ENCODE data around the gene FGF14.
"Not testable (repeated sequence)": the region's sequence is repeated elsewhere in the genome, so short reads cannot be mapped to it uniquely, and the experiment has no call there.

FGF14 gene

GRCh38 chr13:102103469-102103868 is 298.4 kb downstream of the FGF14 start:
- Histone ChIP-seq H3K36me3 (ENCODE audit: low read depth) (no peaks in the 10 kb centered on the region), H3K4me1 (ENCODE audit: insufficient read depth, poor library complexity, severe bottlenecking) (no peaks in the 10 kb centered on the region), H3K9me3 (ENCODE audit: severe bottlenecking) (no peaks in the 10 kb centered on the region), H3K27ac (ENCODE audit: poor library complexity, severe bottlenecking) (no peak overlapping the region), H3K4me3 (ENCODE audit: severe bottlenecking) (no peak overlapping the region), H3K27me3 (ENCODE audit: insufficient read depth, poor library complexity, severe bottlenecking) (no peaks in the 10 kb centered on the region)
- ATAC-seq (ENCODE audit: low read depth) (no peak), DNase-seq (ENCODE audit: low spot score) (no peak)
- no peak for TF ChIP-seq CTCF (IDR thresholded peaks at IDR 0.05; ENCODE audit: poor library complexity, severe bottlenecking)

- H3K4me3 ChIP-seq (ENCODE audit: severe bottlenecking): no peak overlapping the region
- H3K4me1 ChIP-seq (ENCODE audit: insufficient read depth, poor library complexity, severe bottlenecking): no peaks in the 10 kb centered on the region
- H3K27me3 ChIP-seq (ENCODE audit: insufficient read depth, poor library complexity, severe bottlenecking): no peaks in the 10 kb centered on the region
- no peaks in the 10 kb centered on the region for H3K36me3 ChIP-seq (ENCODE audit: low read depth)
- DNase-seq (ENCODE audit: low spot score) (no peak), ATAC-seq (ENCODE audit: low read depth) (no peak)
- no peaks in the 10 kb centered on the region for H3K9me3 ChIP-seq (ENCODE audit: severe bottlenecking)
- TF ChIP-seq CTCF (IDR thresholded peaks at IDR 0.05; ENCODE audit: poor library complexity, severe bottlenecking): no peak
- H3K27ac ChIP-seq (ENCODE audit: poor library complexity, severe bottlenecking): no peak overlapping the region
These were observed 301.6 kb downstream of the FGF14 start for GRCh38 chr13:102100234-102100633.

GRCh38 chr13:102097708-102098107 is 304.1 kb downstream of the FGF14 start:
- Histone ChIP-seq H3K27ac (ENCODE audit: poor library complexity, severe bottlenecking) (no peak overlapping the region), H3K4me3 (ENCODE audit: severe bottlenecking) (no peak overlapping the region), H3K36me3 (ENCODE audit: low read depth) (no peaks in the 10 kb centered on the region), H3K27me3 (ENCODE audit: insufficient read depth, poor library complexity, severe bottlenecking) (no peaks in the 10 kb centered on the region), H3K9me3 (ENCODE audit: severe bottlenecking) (no peaks in the 10 kb centered on the region), H3K4me1 (ENCODE audit: insufficient read depth, poor library complexity, severe bottlenecking) (no peaks in the 10 kb centered on the region)
- TF ChIP-seq CTCF (IDR thresholded peaks at IDR 0.05; ENCODE audit: poor library complexity, severe bottlenecking): no peak
- DNase-seq (ENCODE audit: low spot score) (no peak), ATAC-seq (ENCODE audit: low read depth) (no peak)

GRCh38 chr13:102093288-102093687 is 308.6 kb downstream of the FGF14 start:
- DNase-seq (ENCODE audit: low spot score); H3K27me3 ChIP-seq (ENCODE audit: insufficient read depth, poor library complexity, severe bottlenecking); H3K36me3 ChIP-seq (ENCODE audit: low read depth); ATAC-seq (ENCODE audit: low read depth); H3K4me3 ChIP-seq (ENCODE audit: severe bottlenecking); H3K27ac ChIP-seq (ENCODE audit: poor library complexity, severe bottlenecking); H3K4me1 ChIP-seq (ENCODE audit: insufficient read depth, poor library complexity, severe bottlenecking); H3K9me3 ChIP-seq (ENCODE audit: severe bottlenecking): not testable (repeated sequence)

- no peak for TF ChIP-seq CTCF (IDR thresholded peaks at IDR 0.05; ENCODE audit: poor library complexity, severe bottlenecking)
- H3K27ac ChIP-seq (ENCODE audit: poor library complexity, severe bottlenecking): no peak overlapping the region
- H3K36me3 ChIP-seq (ENCODE audit: low read depth): no peaks in the 10 kb centered on the region
- no peak overlapping the region for H3K4me3 ChIP-seq (ENCODE audit: severe bottlenecking)
- DNase-seq (ENCODE audit: low spot score) (no peak), ATAC-seq (ENCODE audit: low read depth) (peak; percentile 29; the same call in 1 of the 3 replicates)
- H3K4me1 ChIP-seq (ENCODE audit: insufficient read depth, poor library complexity, severe bottlenecking): no peaks in the 10 kb centered on the region
- no peaks in the 10 kb centered on the region for H3K9me3 ChIP-seq (ENCODE audit: severe bottlenecking)
- H3K27me3 ChIP-seq (ENCODE audit: insufficient read depth, poor library complexity, severe bottlenecking): no peaks in the 10 kb centered on the region
These were observed 310.6 kb downstream of the FGF14 start for GRCh38 chr13:102091231-102091630.
